Panc1 (cell line): ENCODE measurements around the gene THEM5. TPM values are rescaled to one million over a fixed set of nuclear protein-coding genes. Genes with fewer than 3 reads are reported as not detected.

Experiments
- ATAC-seq: fragments of 200-7000 bp; cut with Tn5 transposase; 2 replicates; pipeline ENCODE4 v1.9.1; 2020; ENCODE audit warnings: mild to moderate bottlenecking, moderate library complexity
- BruUV-seq: library from RNA; stranded (reverse); fragments of 400-500 nt; replicated peaks from 2 replicates; lab custom pipeline; 2021; lab: Mats Ljungman, UMichigan
- CTCF ChIA-PET: fragments of 300-600 bp; sonication (Branson Sonifier 250); formaldehyde crosslinking; loops from one replicate; lab custom pipeline; 2022; ENCODE audit warnings: antibody characterized with exemption; lab: Charles Lee
- POLR2A ChIA-PET: fragments of 300-600 bp; sonication (Branson Sonifier 250); formaldehyde crosslinking; loops from one replicate; lab custom pipeline; 2022; ENCODE audit warnings: antibody characterized with exemption; lab: Charles Lee
- DNase-seq: peaks from one replicate; pipeline ENCODE4 v3.0.0-alpha.2; 2010; ENCODE audit warnings: low read depth, low spot score
- H3K27ac ChIP-seq: 2 replicates; pipeline ENCODE4 v1.5.1; 2011; ENCODE audit warnings: mild to moderate bottlenecking, low read length, inconsistent platforms
- H3K27me3 ChIP-seq: fragments of 200-500 bp; sonication (Bioruptor generic); 2 replicates; pipeline ENCODE4 v1.6.0; 2014; ENCODE audit warnings: low read length, inconsistent platforms; ENCODE audit not compliant: control insufficient read depth, insufficient read depth
- H3K36me3 ChIP-seq: fragments of 200-500 bp; sonication (Bioruptor generic); 2 replicates; pipeline ENCODE4 v1.5.1; 2014; ENCODE audit warnings: inconsistent platforms, mild to moderate bottlenecking, low read length, moderate library complexity; ENCODE audit not compliant: control insufficient read depth, insufficient read depth
- H3K4me1 ChIP-seq: 2 replicates; pipeline ENCODE4 v1.5.1; 2011; ENCODE audit warnings: inconsistent platforms, mild to moderate bottlenecking, low read length, moderate library complexity; ENCODE audit not compliant: control insufficient read depth, insufficient read depth
- H3K4me3 ChIP-seq, 2 experiments: 2 replicates each; pipeline ENCODE4 v1.5.1; 2011 to 2012; ENCODE audit warnings: low read depth in 2 of 2, low read length in 2 of 2, mild to moderate bottlenecking in 2 of 2, inconsistent platforms in 1 of 2, moderate library complexity in 1 of 2
- H3K9me3 ChIP-seq: fragments of 200-500 bp; sonication (Bioruptor generic); 2 replicates; pipeline ENCODE4 v1.5.1; 2014; ENCODE audit warnings: low read depth, mild to moderate bottlenecking, inconsistent platforms, low read length, moderate library complexity; ENCODE audit not compliant: control insufficient read depth, insufficient read depth
- CTCF ChIP-seq: fragments of 450-650 bp; IDR thresholded peaks from 2 replicates; pipeline ENCODE4 v1.5.1; 2017; ENCODE audit warnings: mild to moderate bottlenecking
- POLR2AphosphoS5 ChIP-seq: IDR thresholded peaks from 2 replicates; pipeline ENCODE4 v1.6.1; 2012; ENCODE audit warnings: mild to moderate bottlenecking, low read depth, low read length, moderate library complexity
- REST ChIP-seq, 2 experiments: IDR thresholded peaks; 2 replicates each; pipeline ENCODE4 v1.6.1; 2011 to 2012; ENCODE audit warnings: low read depth in 2 of 2, control low read depth in 1 of 2, low read length in 1 of 2, mild to moderate bottlenecking in 1 of 2, moderate library complexity in 1 of 2; ENCODE audit not compliant: insufficient read depth in 1 of 2
- SIN3A ChIP-seq: IDR thresholded peaks from 2 replicates; pipeline ENCODE4 v1.6.1; 2012; ENCODE audit warnings: low read depth, mild to moderate bottlenecking, low read length, moderate library complexity, borderline replicate concordance; ENCODE audit not compliant: insufficient read depth
- TCF7L2 ChIP-seq: IDR thresholded peaks from 2 replicates; pipeline ENCODE4 v1.6.1; 2011; ENCODE audit warnings: mild to moderate bottlenecking, low read depth, low read length, inconsistent platforms
- in situ Hi-C: cut with HindIII; loops from 2 replicates; pipeline ENCODE4 v1.10.0; 2016; ENCODE audit warnings: low sequenced_read_pairs, low pct_unique_long_range_greater_than_20kb
- intact Hi-C: fragments of 100-400 bp; cut with micrococcal nuclease; formaldehyde crosslinking; loops from one replicate; pipeline ENCODE4 v1.10.0; 2022; ENCODE audit not compliant: unreplicated experiment
- total RNA-seq: library from RNA; stranded (reverse); gene quantifications from one replicate; pipeline ENCODE4 v1.2.1, GENCODE V29; 2021; ENCODE audit not compliant: unreplicated experiment

THEM5 gene
- total RNA-seq, 1 experiment from 2014 or later, result not detected

- Histone ChIP-seq H3K4me3 (no peak overlapping the region), H3K9me3 (no peaks in the 10 kb centered on the region), H3K27ac (no peak overlapping the region), H3K4me1 (no peaks in the 10 kb centered on the region), H3K36me3 (no peaks in the 10 kb centered on the region), H3K27me3 (no peaks in the 10 kb centered on the region)
- POLR2A ChIA-PET, result no interaction called here
- no TSS peak for BruUV-seq
- in situ Hi-C loops, result no loop called here
- ATAC-seq (no peak), DNase-seq (no peak)
- TF ChIP-seq SIN3A (no peak), REST (IDR thresholded peaks at IDR 0.05; ENCODE audit: insufficient read depth in 1 of 2, low read depth in 2 of 2, low read length in 1 of 2) (no peak), TCF7L2 (no peak), CTCF (no peak), POLR2AphosphoS5 (no peak)
- intact Hi-C loops, result no loop called here
- CTCF ChIA-PET, result no interaction called here
Measured at GRCh38 chr1:151858886-151859665, 5.6 kb upstream of the THEM5 start.

GRCh38 chr1:151858030-151858746, 4.7 kb upstream of the THEM5 start:
- no peak overlapping the region for H3K4me3 ChIP-seq
- in situ Hi-C loops (no loop called here), intact Hi-C loops (no loop called here)
- TF ChIP-seq REST (IDR thresholded peaks at IDR 0.05; ENCODE audit: insufficient read depth in 1 of 2, low read depth in 2 of 2, low read length in 1 of 2) (no peak), TCF7L2 (no peak), CTCF (no peak), POLR2AphosphoS5 (no peak), SIN3A (no peak)
- H3K27ac ChIP-seq, result no peak overlapping the region
- H3K4me1 ChIP-seq, result no peaks in the 10 kb centered on the region
- H3K36me3 ChIP-seq, result no peaks in the 10 kb centered on the region
- POLR2A ChIA-PET, result interaction anchor here (0.5 kb wide), 1 partner anchor 11 kb away, joined by 4 read pairs; no protein-coding TSS in a partner anchor
- ATAC-seq, result no peak
- no TSS peak for BruUV-seq
- CTCF ChIA-PET, result no interaction called here
- no peaks in the 10 kb centered on the region for H3K27me3 ChIP-seq
- no peaks in the 10 kb centered on the region for H3K9me3 ChIP-seq
- DNase-seq, result no peak
